ENCODE data around the gene ZNF441.
"Not testable (repeated sequence)": the region's sequence is repeated elsewhere in the genome, so short reads cannot be mapped to it uniquely, and the experiment has no call there.

Gene ZNF441

DNA sequence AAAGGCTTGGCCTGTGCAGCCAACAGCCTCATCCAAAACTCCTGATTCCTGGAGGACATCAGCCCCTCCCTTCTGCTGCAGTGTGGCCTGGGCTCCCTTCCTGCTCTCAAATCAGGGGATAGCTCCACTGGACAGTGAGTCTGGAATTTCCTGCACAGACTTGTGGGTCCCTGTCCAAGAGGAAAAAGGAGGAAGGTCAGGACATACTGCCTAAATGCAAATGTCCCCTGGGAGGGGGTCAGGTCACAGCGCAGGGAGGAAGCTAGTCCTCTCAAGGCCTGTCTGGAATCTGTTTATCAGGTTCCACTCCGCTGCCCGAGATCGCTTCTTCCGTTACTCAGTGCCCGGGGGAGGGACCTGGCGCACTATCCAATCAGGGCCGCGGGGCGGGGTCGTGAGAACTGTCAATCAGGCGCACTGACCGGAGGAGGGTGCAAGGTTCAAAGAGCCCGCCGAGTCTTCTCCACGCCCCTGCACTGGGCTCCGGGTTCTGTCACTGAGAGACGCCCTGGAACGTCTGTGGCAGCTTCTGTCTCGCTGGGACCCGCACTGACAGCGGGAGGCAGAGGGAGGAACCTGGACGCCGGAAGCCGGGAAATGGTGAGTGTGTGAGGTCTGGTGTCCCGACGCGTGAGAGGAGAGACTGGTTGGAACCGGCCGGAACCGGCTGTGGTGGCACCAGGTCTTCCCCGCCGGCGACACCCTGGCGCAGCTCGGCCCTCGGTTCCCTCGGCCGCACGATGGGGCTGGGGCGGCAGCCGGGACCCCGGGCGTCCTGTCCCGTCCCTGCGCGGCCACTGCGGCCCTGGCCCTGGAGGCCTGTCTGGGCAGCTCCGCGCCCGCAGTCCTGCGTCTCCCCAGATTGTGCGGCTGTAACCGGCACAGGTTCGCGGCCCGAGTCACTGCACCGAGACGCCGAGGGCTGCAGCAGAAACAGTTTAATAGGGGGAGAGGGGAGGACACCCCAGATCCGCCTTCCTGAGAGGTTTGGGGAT lies at the start of gene ZNF441:
TSS of gene ZNF441 (plus strand) at position 404 of the 995 bp plus-strand sequence. CDS start at position 598, 194 bp downstream.
- peak; percentile 88 to 89 for DNase-seq (ENCODE audit: low read depth in 2 of 2)

- no peak for DNase-seq (ENCODE audit: low read depth in 2 of 2)
These were observed 45.1 kb upstream of the ZNF441 start for GRCh38 chr19:11721681-11722080.

GRCh38 chr19:11722414-11722813 lies 44.4 kb upstream of the ZNF441 start:
- DNase-seq (ENCODE audit: low read depth in 2 of 2), result no peak

DNA sequence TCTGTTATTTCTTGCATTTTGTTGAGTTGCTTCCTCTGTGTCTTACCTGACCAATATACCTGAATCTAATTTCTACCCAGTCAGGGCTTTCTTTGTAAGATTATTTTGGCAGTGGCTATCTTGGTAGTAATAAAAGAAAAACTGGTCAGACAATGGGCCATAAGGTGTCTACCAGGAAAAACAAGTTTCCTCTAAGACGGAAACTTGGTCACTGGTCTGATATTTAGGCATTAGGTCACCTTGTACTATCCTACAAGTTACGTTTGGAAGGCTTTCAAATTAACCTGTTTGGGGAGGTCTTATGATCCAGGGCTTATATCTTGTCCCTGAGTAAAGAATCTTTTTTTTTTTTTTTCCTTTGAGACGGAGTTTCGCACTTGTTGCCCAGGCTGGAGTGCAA lies 37.2 kb upstream of the ZNF441 start:
- DNase-seq (ENCODE audit: low read depth in 2 of 2), result no peak

DNA sequence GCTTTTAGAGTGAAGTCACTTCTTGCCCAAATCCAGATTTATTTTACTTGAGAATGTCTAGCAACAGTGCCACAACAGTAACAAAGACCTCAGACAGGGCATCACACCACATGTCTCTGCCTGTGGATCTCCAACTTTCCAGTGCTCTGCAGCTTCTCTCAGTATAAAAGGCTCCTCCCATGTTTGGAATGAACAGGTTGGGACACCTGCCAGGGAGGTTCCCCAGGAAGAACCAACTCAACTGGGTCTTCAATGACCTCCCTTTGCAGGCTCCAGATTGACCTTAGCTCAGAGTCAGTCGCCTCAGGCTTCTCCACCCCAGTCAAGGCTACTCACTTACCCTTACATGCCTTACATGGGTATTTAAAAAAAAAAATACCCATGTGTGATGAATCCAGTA lies 31.4 kb upstream of the ZNF441 start:
- no peak for DNase-seq (ENCODE audit: low read depth in 2 of 2)

DNA sequence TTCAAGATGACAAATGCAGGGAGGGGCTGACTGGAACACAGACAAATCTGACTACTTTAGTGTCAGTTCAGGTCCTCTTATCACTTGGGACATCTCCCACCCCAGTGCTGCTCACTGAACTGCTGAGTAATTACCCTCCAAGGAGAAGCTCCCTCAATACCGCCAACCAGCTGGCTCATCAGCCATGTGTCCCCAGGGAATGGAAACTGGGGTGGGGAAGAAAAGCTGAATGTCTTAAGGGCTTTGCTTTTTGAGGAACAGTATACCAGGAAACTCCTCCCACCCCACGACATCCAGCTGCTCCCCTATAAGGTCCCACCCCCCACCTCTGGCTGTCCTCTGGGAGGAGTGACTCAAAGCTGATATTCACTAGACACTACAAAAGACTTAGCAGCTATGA lies 30.1 kb upstream of the ZNF441 start:
- no peak for DNase-seq (ENCODE audit: low read depth in 2 of 2)

GRCh38 chr19:11737964-11738745 lies 28.6 kb upstream of the ZNF441 start:
- DNase-seq (ENCODE audit: low read depth in 2 of 2), result peak in 1 of 2 donors; percentile 7

GRCh38 chr19:11738746-11739620 lies 27.8 kb upstream of the ZNF441 start, which contains the start of gene ZNF823:
TSS of gene ZNF823 (minus strand) at chr19:11738946. CDS start at chr19:11738819, 127 bp downstream.
- DNase-seq (ENCODE audit: low read depth in 2 of 2), result peak; percentile 92 to 95

- no peak for DNase-seq (ENCODE audit: low read depth in 2 of 2)
These were observed 20.9 kb upstream of the ZNF441 start for GRCh38 chr19:11745869-11746268.

DNA sequence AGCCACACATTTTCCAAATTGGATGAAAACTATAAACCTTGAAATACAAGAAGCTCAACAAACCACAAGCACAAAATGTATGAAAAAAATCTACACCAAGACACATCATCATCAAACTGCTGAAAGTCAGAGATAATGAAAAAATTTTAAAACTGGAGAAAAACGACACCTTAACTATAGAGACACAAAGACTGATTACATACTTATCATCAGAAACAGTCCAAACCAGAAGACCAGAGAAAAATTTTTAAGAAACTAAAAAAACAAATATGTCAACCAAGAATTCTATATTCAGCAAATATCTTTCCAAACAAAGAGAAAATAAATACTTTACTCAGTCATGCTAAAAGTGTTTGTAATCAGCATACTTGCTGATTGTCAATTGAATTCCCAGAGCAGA lies 19.5 kb upstream of the ZNF441 start:
- DNase-seq (ENCODE audit: low read depth in 2 of 2), result no peak

DNA sequence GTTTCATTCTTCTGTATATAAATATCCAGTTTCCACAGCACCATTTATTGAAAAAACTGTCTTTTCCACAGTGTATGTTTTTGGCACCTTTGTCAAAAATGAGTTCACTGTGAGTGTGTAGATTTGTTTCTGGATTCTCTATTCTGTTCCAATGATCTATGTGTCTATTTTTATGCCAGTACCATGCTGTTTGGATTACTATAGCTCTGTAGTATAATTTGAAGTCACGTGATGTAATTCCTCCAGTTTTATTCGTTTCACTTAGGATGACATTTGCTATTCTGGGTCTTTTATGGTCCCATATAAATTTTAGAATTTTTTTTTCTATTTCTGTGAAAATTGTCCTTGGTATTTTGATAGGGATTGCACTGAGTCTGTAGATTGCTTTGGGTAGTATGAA lies 17.0 kb upstream of the ZNF441 start:
- no peak for DNase-seq (ENCODE audit: low read depth in 2 of 2)

- no peak for DNase-seq (ENCODE audit: low read depth in 2 of 2)
These were observed 14.5 kb upstream of the ZNF441 start for GRCh38 chr19:11752244-11752736.

DNA sequence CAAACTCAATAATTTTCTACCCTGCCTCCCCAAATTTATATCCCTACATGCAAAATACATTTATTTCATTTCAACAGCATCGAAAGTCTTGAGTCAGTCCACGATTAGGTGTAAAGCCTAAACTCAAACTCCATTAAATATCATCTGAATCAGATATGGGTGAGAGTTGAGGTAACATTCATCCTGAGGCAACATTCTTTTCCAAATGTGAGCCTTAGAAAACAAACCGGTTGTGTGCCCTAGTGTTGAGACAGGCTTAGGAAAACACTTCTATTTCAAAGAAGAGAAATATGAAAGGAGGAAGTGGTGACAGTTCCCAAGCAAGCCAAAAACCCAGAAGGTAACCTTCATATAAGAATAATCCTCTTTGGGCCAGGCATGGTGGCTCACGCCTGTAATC lies 12.1 kb upstream of the ZNF441 start:
- no peak for DNase-seq (ENCODE audit: low read depth in 2 of 2)

DNA sequence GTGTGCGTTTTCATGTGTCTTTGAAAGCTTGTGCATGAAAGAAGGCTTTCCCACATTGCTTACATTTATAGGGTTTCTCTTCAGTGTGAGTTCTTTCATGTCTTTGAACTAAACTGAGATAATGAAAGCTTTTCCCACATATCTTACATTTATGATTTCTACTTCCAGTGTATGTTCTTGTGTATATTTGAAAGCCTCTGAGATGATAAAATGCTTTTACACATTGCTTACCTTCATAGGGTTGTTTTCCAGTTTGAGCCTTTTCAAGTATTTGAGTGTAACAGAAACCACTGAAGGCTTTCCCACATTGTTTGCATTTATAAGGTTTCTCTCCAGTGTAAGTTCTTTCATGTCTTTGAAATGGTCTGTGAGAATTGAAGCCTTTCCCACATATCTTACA lies 9.8 kb upstream of the ZNF441 start:
- DNase-seq (ENCODE audit: low read depth in 2 of 2), result no peak

DNA sequence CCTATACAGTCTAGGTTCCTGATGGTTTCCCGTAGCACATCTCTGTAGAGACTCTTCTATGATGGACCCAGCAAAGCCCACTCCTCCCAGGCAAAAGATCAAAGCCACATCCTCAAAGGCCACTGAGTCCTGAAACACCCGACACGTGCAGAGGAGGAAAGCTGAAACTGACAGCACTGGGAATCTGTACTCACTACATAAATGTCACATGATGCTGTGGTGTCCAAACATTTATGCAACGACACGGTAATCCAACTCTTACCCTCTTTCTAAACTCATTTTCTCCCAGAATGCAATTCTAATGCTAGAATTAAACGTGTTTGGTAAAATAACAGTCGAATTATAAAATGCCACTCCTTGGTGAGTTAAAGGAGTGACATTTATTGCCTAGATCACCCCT lies 7.0 kb upstream of the ZNF441 start:
- DNase-seq (ENCODE audit: low read depth in 2 of 2), result no peak

- no peak for DNase-seq (ENCODE audit: low read depth in 2 of 2)
These were observed 3.7 kb upstream of the ZNF441 start for GRCh38 chr19:11763117-11763516.

DNA sequence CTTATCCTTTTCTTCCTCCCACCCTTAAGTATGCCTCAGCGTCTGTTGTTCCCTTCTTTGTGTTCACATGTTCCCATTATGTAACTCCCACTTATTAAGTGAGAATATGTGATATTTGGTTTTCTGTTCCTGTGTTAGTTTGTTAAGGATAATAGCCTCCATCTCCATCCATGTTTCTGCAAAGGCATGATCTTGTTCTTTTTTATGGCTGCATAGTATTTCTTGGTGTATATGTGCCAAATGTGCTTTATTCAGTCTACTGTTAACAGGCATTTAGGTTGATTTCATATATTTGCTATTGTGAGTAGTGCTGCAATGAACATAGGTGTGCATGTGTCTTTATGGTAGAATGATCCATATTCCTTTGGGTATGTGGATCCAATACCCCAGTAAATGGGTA lies 3.2 kb upstream of the ZNF441 start:
- DNase-seq (ENCODE audit: low read depth in 2 of 2), result no peak

GRCh38 chr19:11767633-11768133 lies 883 bp downstream of the ZNF441 start:
- no peak for DNase-seq (ENCODE audit: low read depth in 2 of 2)

- DNase-seq (ENCODE audit: low read depth in 2 of 2), result no peak
These were observed 3.2 kb downstream of the ZNF441 start for GRCh38 chr19:11769995-11770394.

DNA sequence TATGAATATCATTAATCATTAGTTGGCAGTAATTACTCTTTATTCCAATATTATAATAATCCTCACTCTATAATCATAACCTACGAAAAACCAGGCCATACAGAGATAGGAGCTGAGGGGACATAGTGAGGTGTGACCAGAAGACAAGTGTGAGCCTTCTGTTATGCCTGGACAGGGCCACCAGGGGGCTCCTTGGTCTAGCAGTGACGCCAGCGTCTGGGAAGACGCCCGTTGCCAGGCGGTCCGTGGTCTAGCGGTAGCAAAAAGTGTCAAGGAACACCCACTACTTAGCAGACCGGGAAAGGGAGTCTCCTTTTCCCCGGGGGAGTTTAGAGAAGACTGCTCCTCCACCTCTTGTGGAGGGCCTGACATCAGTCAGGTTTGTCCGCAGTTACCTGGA lies 4.7 kb downstream of the ZNF441 start:
- DNase-seq (ENCODE audit: low read depth in 2 of 2), result not testable (repeated sequence)

DNA sequence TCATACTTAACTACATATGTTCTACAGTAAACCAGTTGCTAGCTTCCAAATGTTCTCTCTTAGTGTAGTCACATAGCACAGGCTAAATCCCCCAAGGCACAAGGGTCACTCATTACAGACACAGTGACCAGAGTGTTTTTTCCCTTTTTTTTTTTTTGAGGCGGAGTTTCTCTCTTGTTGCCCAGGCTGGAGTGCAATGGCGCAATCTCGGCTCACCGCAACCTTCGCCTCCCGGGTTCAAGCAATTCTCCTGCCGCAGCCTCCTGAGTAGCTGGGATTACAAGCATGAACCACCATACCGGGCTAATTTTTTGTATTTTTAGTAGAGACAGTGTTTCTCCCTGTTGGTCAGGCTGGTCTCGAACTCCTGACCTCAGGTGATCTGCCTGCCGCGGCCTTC lies 9.9 kb downstream of the ZNF441 start:
- DNase-seq (ENCODE audit: low read depth in 2 of 2), result not testable (repeated sequence)

Measured in stimulated activated CD8-positive, alpha-beta memory T cell treated with anti-CD3 and anti-CD28 coated beads, Interleukin-7, amount 100 ng/mL, for 1 hour (primary cell).